GM19438 (cell line): ENCODE measurements around the gene GJA9.
"Not testable (repeated sequence)": the region's sequence is repeated elsewhere in the genome, so short reads cannot be mapped to it uniquely, and the experiment has no call there.

ENCODE experiments used
- ATAC-seq: cut with Tn5 transposase; IDR thresholded peaks from one replicate; pipeline ENCODE4 v1.9.1; 2021; ENCODE audit warnings: low read depth; ENCODE audit not compliant: unreplicated experiment

Gene GJA9

DNA sequence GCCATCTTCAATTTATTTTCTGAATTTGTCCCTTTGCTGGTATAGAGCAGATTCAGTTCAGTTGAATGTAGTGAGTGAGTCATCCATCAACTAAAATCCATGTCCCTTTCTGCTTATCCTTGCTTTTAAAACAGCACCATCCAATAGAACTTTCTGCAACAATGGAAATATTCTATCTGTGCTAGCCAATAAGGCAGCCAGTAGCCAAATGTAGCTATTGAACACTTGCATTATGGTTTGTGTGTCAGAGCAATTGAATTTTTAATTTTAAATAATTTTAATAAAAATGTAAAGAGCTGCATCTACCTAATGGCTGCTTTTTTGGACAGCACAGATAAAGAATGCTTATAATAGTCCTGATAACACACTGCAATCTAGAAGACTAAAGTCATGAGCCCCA is at the start of gene GJA9:
TSS of gene GJA9 (minus strand) at position 101 of the 400 bp plus-strand sequence. CDS start 5,489 bp downstream, outside the sequence.
- no peak for ATAC-seq

GRCh38 chr1:38929476-38929875 is 48.1 kb upstream of the GJA9 start:
- no peak for ATAC-seq

DNA sequence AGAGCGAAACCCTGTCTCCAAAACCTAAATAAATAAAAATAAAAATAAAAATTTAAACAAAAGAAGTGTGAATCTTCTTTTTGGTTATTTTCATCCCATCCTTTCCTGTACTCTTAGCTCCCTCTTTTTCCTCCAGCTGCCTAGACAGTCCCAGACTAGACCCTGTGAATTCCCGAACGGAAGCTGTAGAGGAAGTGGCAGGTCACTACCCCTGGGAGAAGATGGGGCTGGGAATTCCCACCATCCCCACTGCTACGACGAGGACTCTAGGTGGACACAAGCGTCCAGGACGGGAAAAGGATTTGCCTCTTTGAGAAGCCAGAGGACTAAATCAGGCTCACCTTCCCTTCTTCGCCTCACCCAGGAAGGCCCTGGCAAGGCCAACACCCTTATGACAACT is 47.7 kb upstream of the GJA9 start:
- ATAC-seq = no peak

GRCh38 chr1:38926091-38926490 is 44.7 kb upstream of the GJA9 start:
- ATAC-seq = no peak

DNA sequence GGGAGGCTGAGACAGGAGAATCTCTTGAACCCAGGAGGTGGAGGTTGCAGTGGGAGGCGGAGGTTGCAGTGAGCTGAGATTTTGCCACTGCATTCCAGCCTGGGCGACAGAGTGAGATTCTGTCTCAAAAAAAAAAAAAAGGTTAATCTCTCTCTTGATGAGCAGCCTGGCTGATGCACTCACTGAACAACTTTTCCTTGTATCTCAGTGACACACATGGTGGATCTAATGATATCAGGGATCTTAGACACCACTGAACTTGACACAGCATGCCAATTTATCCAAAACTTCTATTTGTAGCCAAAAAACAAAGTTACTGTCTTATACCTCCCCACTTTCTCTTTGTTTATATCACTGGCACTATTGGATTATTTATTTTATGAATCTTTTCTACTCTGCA is 44.0 kb upstream of the GJA9 start:
- ATAC-seq = no peak

DNA sequence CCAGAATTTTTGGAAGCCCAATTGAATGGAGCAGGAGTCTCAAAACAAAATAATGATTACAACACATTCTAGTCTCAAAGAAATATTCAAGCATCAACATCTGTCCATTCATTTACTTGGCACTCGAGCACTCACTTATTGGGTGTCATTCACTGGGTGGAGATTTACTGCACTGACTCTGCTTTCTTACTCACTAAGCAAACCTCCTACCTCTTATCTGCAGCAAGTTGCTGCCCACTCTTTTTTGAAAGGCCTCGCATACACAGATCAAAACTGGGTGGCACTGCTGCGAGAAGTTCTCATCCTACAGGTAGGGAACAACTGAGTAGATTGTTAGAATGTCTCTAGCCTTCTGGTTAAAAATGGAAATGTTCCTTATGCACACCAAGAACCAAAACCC is 42.2 kb upstream of the GJA9 start:
- ATAC-seq = no peak

DNA sequence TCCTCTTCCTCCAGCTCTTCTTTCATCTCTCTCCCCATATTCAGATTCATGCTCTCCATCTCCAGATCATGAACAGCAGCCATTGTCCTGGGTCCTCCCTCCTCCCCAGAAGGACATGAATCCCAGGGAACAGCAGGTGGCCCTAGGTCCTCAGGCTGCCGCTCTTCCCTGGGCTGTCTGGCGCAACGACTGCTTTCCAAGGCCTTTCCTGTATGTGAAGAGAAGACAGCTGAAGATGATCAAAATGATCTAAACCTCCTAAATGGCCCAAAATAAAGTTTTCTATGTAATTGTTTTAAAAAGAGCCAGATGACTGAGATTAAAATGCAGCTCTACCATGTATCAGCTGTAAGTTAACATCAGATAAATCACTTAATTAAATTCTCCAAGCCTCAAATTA is 37.7 kb upstream of the GJA9 start:
- no peak for ATAC-seq

DNA sequence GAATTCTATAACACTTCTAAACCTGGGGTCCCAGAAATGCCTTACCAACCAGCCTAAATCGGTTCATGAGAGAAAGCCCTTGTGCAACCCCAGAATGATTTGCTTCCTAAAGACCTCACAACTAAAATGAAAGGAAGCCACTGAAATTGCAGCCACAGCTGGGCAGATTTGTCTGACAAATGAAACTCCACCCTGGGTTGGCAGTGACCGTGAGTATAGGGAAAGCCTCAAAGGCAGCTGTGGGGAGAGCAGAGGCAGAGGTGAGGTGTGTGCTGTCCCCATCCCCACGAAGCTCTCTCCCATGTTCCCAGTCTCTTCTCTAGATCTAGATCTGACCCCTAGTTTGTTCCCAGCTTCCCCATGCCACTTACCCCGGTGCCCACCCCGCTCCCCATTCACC is 37.2 kb upstream of the GJA9 start:
- ATAC-seq = no peak

GRCh38 chr1:38917772-38918171 is 36.4 kb upstream of the GJA9 start:
- ATAC-seq = no peak

DNA sequence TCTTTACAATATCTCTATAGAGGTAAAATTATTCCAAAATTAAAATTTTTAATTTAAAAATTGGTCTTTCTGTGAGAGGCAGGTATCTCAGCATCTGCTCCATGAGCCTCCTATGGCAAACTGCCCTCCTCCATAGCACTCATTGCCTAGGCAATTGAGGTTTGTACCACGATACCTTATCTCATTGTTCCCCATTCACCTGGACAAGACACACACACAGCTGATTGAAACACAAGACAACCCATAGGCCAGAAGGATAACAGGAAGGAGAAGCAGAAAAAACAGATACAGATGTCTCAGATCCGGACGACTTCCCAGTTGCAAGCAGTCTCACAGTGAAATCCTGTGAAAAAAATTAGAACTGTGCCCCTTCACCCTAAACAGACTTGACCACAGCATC is 36.0 kb upstream of the GJA9 start:
- no peak for ATAC-seq

- ATAC-seq = no peak
These were observed 34.1 kb upstream of the GJA9 start for GRCh38 chr1:38915352-38915948.

GRCh38 chr1:38914908-38915307 is 33.5 kb upstream of the GJA9 start:
- not testable (repeated sequence) for ATAC-seq

GRCh38 chr1:38908821-38909220 is 27.4 kb upstream of the GJA9 start:
- ATAC-seq = no peak

GRCh38 chr1:38905985-38906384 is 24.6 kb upstream of the GJA9 start:
- ATAC-seq = no peak

- ATAC-seq = no peak
These were observed 18.2 kb upstream of the GJA9 start for GRCh38 chr1:38899560-38899959.

DNA sequence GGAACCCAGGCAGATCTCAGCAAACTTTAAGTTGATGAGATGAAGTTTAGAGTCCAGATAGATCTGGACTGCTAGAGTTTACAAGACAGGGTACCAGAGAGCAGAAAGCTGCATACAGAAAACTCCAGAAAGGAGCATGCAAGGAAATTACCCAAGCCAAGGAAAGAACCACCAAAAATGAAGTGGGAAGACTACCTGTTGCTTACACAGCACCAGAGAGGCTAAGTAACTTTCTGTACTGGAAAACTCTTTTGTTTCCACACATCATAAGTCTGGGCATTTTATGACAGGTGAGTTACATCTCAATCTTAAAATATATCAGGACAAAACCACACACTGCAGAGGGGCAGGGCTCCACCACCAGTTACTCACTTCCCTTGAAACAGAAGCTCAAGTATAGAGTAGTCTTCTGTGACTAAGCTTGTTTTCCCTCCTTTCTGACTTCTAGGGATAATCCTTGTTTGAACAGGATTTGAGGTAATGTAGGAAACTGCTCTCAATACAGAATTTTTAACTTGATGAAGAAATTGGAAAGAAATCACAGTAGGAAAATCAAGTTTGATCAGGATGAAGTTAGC is 17.4 kb upstream of the GJA9 start:
- ATAC-seq = no peak

- ATAC-seq = no peak
These were observed 14.8 kb upstream of the GJA9 start for GRCh38 chr1:38896169-38896568.

- no peak for ATAC-seq
These were observed 11.6 kb upstream of the GJA9 start for GRCh38 chr1:38892976-38893375.

DNA sequence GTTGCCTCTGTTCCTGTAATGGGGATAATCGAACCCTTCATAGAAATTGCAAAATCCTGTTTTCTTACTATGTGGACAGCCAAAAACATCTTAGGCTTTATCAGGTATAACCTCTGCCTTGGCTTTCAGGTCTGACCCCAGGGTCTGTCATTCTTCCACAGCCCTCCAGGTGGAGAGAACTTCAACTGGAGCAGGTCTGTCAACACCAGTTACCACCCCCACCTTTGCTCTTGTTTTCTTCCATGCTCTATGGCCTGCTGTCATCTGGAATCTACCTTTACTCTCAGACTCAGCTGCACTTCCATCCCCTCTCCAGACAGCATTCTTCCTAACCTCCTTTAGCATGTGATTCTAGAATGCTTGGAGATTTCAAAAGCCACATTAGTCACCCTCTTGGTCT is 10.4 kb upstream of the GJA9 start:
- no peak for ATAC-seq

GRCh38 chr1:38889589-38889988 is 8.2 kb upstream of the GJA9 start:
- ATAC-seq = no peak

DNA sequence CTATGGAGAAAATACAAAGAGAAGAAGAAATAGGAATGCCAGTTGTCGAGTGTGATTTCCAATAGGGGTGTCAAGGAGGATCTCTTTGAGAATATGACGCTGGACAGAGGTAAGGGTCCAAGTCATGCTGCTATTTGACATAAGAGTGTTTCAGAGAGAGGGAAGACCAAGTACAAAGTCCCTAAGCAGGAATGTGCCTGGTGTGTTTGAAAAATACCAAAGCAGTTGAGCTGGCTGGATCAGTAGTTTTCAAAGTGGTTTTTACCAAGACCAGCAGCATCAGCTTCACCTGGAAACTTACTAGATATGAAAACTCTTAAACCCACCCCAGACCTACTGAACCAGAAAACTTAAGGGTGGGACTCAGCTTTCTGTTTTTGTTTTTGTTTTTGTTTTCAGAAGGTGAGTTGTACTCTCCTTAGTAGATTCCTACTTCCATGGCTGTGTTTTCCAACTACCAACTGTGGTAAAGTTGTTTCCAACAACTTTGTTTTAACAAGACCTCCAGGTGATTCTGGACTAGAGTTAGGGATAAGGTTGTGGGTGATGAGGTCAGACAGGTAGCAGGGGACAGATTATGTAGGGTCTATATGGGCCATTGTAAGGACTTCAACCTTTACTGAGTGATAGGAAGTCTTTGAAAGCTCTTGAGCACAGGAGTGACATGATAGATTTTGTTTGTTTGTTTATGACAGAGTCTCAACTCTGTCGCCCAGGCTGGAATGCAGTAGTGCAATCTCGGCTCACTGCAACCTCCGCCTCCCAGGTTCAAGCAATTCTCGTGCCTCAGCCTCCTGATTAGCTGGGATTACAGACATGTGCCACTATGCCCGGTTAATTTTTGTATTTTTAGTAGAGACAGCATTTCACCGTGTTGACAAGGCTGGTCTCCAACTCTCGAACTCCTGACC is 7.3 kb upstream of the GJA9 start:
- ATAC-seq = no peak

DNA sequence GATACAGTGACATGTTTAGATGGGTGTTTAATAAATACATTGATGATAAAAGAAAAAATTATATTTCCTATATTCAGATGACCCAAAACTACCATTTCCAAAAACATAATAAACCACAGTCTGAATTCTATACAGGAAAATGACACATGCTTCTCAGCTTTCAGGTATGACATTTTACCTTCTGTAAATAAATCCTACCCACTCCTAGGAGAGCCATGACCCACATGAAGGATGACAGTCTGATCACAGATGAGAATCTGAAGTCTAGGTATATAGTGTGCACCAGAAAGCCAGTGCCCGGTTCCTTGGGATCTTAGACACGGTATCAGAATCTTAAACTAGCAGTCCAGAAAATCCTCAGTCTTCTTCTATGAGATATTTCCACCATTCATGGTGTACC is 3.7 kb upstream of the GJA9 start:
- ATAC-seq = no peak
